Measurements from ENCODE around the gene TRABD2A. TPM values are rescaled to one million over a fixed set of nuclear protein-coding genes. Genes with fewer than 3 reads are reported as not detected.

TRABD2A gene
- total RNA-seq, 1 experiment from 2014 or later = 18.3 TPM

DNA sequence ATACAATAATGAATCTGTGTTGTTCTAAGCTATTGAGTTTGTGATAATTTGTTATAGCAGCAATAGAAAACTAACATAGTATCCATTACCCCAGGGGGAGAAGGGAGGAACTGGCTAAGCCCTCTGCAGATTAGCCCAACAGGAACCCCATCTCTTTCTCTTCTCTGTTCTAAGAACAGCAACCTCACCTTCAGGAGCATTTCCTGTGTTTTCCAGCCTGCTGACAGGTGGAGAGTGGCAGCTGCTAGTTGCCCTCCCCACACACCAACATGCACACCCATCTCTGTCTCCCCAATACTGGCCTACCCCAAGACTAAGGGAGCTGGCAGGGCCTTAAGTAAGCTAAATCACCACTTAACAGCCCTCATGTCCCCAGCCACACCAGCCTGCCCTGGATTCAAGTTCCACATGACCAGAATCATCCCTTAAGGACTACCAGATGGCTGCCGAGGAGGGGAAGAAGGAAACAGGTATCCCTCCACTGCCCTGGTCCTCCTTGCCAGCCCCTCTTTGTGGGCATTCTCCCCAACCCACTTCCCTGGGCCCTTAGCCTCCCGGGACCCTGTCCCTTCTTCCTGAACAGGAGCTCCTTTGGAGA lies 52.8 kb downstream of the TRABD2A start:
- Histone ChIP-seq H3K27ac (no peak overlapping the region), H3K9me3 (replicated peaks) (no peaks in the 10 kb centered on the region), H3K36me3 (no peaks in the 10 kb centered on the region), H3K27me3 (replicated peaks) (no peaks in the 10 kb centered on the region), H3K4me1 (replicated peaks) (peaks cover 21% of the 10 kb centered on the region), H3K4me3 (no peak overlapping the region)
- DNase-seq (ENCODE audit: low read depth in 1 of 2, low spot score in 2 of 2) = no peak

DNA sequence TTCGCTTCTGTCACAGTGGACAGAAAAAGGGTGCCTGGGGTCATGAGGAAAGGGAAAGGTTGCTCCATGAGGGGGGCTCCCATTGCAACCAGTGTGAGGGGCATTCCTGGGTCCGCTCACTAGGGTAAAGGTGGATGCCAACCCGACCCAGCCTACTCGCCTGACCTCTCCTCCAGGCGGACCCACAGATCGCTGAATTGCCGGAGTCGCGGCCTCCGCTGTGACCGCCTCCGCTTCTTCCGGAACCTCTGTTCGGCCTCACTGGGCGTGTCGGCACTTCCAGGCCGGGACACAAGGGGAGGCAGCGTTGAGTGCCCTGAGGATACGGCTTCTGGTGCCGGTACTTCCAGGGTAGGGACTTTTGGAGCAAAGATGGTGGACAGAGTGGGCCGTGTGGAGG lies 57.1 kb downstream of the TRABD2A start:
- Histone ChIP-seq H3K4me3 (no peak overlapping the region), H3K27ac (no peak overlapping the region), H3K4me1 (replicated peaks) (no peaks in the 10 kb centered on the region), H3K27me3 (replicated peaks) (no peaks in the 10 kb centered on the region), H3K9me3 (replicated peaks) (no peaks in the 10 kb centered on the region), H3K36me3 (no peaks in the 10 kb centered on the region)
- DNase-seq (ENCODE audit: low read depth in 1 of 2, low spot score in 2 of 2) = no peak

DNA sequence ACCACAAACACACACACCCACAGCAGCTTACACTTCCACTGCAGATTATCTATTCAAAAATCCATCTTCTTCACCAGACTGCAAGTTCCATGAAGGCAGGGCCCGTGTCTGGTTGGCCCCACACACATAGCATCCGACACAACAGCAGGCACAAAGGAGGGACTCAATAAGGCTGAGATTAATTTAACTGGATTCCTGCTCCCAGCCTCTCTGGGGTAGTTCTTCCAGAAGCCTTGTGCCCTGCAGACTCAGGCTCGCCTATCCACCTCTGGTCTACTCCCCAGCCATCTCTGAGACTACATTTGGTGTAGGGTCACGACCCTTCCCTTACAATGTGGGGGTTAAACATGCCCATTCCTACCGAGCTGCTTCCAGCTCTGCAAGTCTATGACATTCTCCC lies 57.7 kb downstream of the TRABD2A start:
- H3K4me3 ChIP-seq = no peak overlapping the region
- H3K4me1 ChIP-seq (replicated peaks) = no peaks in the 10 kb centered on the region
- no peak overlapping the region for H3K27ac ChIP-seq
- no peaks in the 10 kb centered on the region for H3K36me3 ChIP-seq
- H3K9me3 ChIP-seq (replicated peaks) = no peaks in the 10 kb centered on the region
- H3K27me3 ChIP-seq (replicated peaks) = no peaks in the 10 kb centered on the region
- DNase-seq (ENCODE audit: low read depth in 1 of 2, low spot score in 2 of 2) = no peak

DNA sequence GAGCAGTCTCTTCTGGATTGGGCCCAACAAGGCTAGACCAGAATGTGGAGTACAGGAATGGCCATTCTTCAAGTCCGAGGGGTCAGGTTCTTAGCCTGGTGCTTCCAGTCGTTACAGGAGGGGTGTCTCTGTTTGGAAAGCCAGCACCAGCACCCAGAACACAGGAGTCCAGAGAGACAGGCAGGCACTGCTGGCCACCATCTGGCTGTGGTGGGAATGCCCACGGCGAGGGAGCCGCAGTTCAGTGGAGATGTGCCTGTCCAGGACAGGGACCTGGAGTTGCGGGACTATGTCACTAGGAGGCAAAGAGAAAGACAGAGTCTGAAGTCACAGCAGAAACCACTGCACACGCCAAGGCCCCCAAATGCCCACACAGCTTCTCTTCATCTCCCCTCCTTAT lies 59.1 kb downstream of the TRABD2A start:
- Histone ChIP-seq H3K9me3 (replicated peaks) (no peaks in the 10 kb centered on the region), H3K27me3 (replicated peaks) (no peaks in the 10 kb centered on the region), H3K4me3 (no peak overlapping the region), H3K4me1 (replicated peaks) (no peaks in the 10 kb centered on the region), H3K36me3 (no peaks in the 10 kb centered on the region), H3K27ac (no peak overlapping the region)
- DNase-seq (ENCODE audit: low read depth in 1 of 2, low spot score in 2 of 2) = no peak

DNA sequence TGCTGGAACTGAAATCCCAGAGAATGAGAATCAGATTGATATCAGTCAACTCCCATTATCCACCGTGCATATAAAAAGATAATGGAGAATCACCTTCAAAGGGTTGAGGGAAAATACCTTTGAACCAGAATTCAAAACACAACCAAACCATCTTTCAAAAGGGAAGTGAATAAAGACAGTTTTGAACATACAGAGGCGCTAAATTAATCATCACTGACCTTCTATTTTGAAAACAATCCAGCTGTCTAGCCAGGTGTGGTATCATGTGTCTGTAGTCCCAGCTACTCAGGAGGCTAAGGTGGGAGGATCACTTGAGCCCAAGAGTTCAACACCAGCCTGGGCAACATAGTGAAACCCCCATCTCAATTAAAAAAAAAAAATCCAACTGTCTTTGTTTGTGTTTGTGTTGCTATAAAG lies 63.6 kb downstream of the TRABD2A start:
- Histone ChIP-seq H3K9me3 (replicated peaks) (no peaks in the 10 kb centered on the region), H3K27me3 (replicated peaks) (no peaks in the 10 kb centered on the region), H3K36me3 (no peaks in the 10 kb centered on the region), H3K27ac (no peak overlapping the region), H3K4me1 (replicated peaks) (peaks cover 13% of the 10 kb centered on the region), H3K4me3 (no peak overlapping the region)
- DNase-seq (ENCODE audit: low read depth in 1 of 2, low spot score in 2 of 2) = no peak

DNA sequence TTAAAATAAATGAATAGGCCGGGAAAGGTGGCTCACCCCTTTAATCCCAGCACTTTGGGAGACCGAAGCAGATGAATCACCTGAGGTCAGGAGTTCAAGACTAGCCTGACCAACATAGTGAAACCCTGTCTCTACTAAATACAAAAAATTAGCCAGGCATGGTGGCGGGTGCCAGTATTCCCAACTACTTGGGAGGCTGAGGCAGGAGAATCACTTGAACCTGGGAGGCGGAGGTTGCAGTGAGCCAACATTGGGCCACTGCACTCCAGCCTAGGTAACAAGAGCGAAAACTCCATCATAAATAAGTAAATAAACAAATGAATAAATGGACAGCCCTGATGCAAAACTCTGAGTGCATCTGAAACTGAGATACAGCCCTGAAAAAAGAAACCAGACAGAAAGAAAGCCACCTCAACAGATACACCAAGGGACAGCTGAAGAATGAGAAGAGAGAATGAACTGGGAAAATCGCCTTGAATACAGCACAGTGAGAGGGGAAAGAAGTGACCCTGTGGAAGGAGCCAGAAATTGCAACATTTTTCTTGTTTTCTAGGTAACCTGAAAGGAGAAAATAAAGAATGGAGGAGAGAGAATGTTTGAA lies 64.4 kb downstream of the TRABD2A start:
- DNase-seq (ENCODE audit: low read depth in 1 of 2, low spot score in 2 of 2) = no peak
- Histone ChIP-seq H3K27ac (no peak overlapping the region), H3K4me3 (no peak overlapping the region), H3K4me1 (replicated peaks) (peaks cover 13% of the 10 kb centered on the region), H3K9me3 (replicated peaks) (no peaks in the 10 kb centered on the region), H3K36me3 (no peaks in the 10 kb centered on the region), H3K27me3 (replicated peaks) (no peaks in the 10 kb centered on the region)

DNA sequence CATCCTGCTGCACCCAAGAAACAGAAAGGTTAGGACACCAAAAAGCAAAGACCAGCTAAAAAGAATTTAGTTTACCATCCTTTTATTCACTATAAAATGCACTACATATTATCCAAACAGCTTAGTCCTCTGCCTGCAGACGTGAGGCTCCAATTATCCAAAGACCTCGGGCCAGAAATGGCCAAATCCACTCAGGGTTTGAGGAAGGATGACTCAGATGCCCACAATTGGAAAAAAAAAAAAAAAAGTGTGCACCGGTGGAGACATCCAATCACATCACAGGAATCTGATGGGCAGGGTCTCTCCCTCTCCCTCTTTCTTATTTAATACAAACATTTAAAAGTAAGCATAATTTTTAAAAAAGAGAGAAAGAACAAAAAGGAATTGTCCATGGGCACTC lies 65.7 kb downstream of the TRABD2A start:
- Histone ChIP-seq H3K9me3 (replicated peaks) (no peaks in the 10 kb centered on the region), H3K4me1 (replicated peaks) (peaks cover 13% of the 10 kb centered on the region), H3K27me3 (replicated peaks) (no peaks in the 10 kb centered on the region), H3K27ac (no peak overlapping the region), H3K4me3 (no peak overlapping the region), H3K36me3 (no peaks in the 10 kb centered on the region)
- peak in 1 of 2 experiments; percentile 49 for DNase-seq (ENCODE audit: low read depth in 1 of 2, low spot score in 2 of 2)

DNA sequence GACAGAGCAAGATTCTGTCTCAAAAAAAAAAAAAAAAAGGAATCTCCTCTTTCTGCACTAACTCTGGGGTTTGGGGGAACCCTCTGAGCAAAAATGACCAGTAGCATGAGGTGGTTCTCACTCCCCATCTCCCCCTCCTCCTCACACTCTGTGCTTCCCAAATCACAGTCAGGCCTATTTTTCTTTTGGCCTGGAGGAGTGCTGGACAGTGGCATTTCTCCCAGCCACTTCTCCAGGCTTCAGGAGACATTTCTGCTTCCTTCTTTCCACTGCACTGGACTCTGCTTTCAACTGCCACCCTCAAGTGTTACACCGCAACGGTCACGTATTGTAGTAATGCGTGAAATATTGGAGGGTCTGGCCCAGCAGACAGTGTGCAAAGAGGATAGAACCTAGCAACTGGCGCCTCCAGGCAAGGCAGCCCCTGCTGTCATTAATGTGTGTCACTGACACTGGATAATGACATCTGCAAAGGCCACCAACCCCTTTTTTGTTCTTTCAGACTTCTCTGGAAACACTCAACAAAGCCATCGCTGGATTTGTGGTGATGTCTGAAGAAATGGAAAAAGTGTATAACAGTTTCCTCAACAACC lies 68.9 kb downstream of the TRABD2A start:
- H3K27me3 ChIP-seq (replicated peaks) = no peaks in the 10 kb centered on the region
- no peak overlapping the region for H3K27ac ChIP-seq
- DNase-seq (ENCODE audit: low read depth in 1 of 2, low spot score in 2 of 2) = no peak
- H3K4me3 ChIP-seq = no peak overlapping the region
- H3K36me3 ChIP-seq = no peaks in the 10 kb centered on the region
- H3K4me1 ChIP-seq (replicated peaks) = peaks cover 33% of the 10 kb centered on the region
- no peaks in the 10 kb centered on the region for H3K9me3 ChIP-seq (replicated peaks)

DNA sequence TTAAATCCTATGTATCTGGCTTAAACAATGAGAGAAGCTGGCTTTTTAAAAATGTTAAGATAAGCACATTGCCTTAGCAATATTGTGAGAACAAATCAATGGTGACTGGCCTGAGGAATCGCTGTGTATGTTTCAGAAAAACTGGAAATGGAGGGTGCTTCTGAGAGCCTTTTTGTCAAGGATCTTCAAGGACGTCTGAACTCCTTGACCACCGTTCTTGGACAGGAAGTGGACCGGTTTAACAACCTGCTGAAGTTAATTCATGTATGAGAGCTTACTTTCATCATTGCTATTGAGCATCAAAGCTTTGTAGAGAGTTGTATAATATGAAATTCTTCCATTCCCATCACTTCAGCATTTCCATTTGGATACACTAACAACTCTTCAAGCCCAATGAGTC lies 72.6 kb downstream of the TRABD2A start:
- Histone ChIP-seq H3K27ac (peak overlapping the region; percentile 91), H3K4me3 (no peak overlapping the region), H3K36me3 (no peaks in the 10 kb centered on the region), H3K4me1 (replicated peaks) (peaks cover 43% of the 10 kb centered on the region), H3K9me3 (replicated peaks) (no peaks in the 10 kb centered on the region), H3K27me3 (replicated peaks) (no peaks in the 10 kb centered on the region)
- DNase-seq (ENCODE audit: low read depth in 1 of 2, low spot score in 2 of 2) = no peak

DNA sequence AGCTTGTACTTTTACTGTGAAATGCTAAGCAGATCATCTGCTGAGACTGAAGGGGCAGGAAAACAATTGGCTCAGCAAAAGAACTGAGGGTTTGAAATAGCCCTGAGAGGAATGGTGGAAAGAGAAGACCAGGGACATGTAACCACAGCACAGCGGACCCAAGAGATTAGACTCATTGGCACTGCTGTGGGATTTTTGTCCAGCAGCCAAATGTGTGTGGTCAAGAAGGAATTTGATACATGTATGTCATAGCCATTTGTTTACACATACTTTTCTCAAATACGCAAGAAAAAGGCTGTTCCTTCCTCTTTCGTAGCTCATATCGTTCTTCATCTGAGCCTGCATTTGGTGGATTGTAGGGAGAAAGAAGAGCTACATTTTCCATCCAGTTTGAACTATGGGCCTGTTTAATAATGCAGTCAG lies 73.8 kb downstream of the TRABD2A start:
- peaks cover 43% of the 10 kb centered on the region for H3K4me1 ChIP-seq (replicated peaks)
- no peak overlapping the region for H3K4me3 ChIP-seq
- peak; percentile 96 to 97 for DNase-seq (ENCODE audit: low read depth in 1 of 2, low spot score in 2 of 2)
- H3K36me3 ChIP-seq = no peaks in the 10 kb centered on the region
- peak overlapping the region; percentile 91 for H3K27ac ChIP-seq
- H3K27me3 ChIP-seq (replicated peaks) = no peaks in the 10 kb centered on the region
- no peaks in the 10 kb centered on the region for H3K9me3 ChIP-seq (replicated peaks)

DNA sequence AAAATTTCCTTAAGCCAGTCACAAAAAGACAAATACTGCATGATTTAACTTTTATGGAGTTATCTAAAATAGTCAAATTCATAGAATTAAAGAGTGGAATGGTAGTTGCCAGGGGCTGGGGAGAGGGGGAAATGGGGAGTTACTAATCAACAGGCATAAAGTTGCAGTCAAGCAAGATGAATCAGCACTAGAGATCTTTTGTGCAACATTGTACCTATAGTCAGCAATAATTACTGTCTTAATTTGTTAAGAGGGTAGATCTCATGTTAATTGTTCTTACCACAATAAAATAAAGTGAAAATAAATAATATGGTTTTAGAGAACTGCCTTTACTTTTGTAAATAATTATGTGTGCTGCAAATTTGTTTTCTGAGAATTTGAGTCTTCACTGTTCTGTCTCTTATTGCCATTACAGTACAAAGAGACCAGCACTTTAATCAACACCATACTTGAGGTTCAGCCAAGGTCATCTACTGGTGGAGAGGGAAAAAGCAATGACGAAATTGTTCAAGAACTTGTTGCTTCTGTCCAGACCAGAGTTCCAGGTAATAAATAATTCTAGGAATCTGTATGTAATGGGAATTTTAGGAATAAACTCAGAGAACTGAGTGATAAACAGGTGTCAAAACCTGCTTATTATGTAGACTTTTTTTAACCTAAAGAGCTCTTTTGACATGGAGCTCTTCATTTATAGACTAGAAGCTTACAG lies 75.5 kb downstream of the TRABD2A start:
- H3K4me3 ChIP-seq = no peak overlapping the region
- DNase-seq (ENCODE audit: low read depth in 1 of 2, low spot score in 2 of 2) = peak in 1 of 2 experiments; percentile 19
- no peaks in the 10 kb centered on the region for H3K36me3 ChIP-seq
- H3K4me1 ChIP-seq (replicated peaks) = peaks cover 46% of the 10 kb centered on the region
- H3K27me3 ChIP-seq (replicated peaks) = no peaks in the 10 kb centered on the region
- no peaks in the 10 kb centered on the region for H3K9me3 ChIP-seq (replicated peaks)
- peak overlapping the region; percentile 91 for H3K27ac ChIP-seq

DNA sequence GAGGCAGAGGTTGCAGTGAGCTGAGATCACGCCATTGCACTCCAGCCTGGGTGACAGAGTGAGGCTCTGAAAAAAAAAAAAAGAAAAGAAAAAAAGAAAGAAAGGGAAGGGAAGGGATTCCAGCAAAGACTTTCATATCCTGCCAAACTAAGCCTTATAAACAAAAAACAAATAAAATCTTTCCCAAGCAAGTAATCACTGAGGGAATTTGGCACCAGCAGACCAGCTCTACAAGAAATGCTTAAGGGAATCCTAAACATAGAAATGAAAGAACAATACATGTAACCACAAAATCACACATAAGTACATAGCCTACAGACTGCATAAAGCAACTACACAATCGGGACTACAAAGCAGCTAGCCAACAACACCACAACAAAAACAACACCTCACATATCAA lies 79.1 kb downstream of the TRABD2A start:
- Histone ChIP-seq H3K36me3 (no peaks in the 10 kb centered on the region), H3K27me3 (replicated peaks) (no peaks in the 10 kb centered on the region), H3K4me3 (no peak overlapping the region), H3K27ac (no peak overlapping the region), H3K4me1 (replicated peaks) (peaks cover 25% of the 10 kb centered on the region), H3K9me3 (replicated peaks) (no peaks in the 10 kb centered on the region)
- DNase-seq (ENCODE audit: low read depth in 1 of 2, low spot score in 2 of 2) = peak in 1 of 2 experiments; percentile 64

DNA sequence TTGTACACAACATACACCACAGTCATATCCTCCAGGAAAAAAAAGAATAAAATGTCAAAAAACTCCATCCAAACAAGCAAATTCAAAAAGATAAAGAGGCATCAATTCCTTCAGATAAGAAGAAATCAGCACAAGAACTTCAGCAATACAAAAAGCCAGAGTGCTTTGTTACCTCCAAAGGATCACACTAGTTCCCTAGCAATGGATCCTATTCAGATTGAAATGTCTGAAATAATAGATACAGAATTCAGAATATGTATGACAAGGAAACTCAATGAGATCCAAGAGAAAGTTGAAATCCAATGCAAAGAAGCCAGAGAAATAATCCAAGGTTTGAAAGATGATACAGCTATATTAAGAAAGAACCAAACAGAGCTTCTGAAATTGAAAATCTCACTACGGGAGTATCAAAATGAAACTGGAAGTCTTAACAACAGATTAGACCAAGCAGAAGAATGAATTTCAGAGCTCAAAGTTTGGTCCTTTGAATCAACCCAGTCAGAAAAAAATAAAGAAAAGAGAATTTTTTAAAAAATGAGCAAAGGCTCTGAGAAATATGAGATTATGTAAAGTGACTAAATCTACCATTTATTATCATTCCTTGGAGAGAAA lies 80.6 kb downstream of the TRABD2A start:
- Histone ChIP-seq H3K4me3 (no peak overlapping the region), H3K9me3 (replicated peaks) (no peaks in the 10 kb centered on the region), H3K27me3 (replicated peaks) (no peaks in the 10 kb centered on the region), H3K4me1 (replicated peaks) (peaks cover 10% of the 10 kb centered on the region), H3K36me3 (no peaks in the 10 kb centered on the region), H3K27ac (no peak overlapping the region)
- no peak for DNase-seq (ENCODE audit: low read depth in 1 of 2, low spot score in 2 of 2)

DNA sequence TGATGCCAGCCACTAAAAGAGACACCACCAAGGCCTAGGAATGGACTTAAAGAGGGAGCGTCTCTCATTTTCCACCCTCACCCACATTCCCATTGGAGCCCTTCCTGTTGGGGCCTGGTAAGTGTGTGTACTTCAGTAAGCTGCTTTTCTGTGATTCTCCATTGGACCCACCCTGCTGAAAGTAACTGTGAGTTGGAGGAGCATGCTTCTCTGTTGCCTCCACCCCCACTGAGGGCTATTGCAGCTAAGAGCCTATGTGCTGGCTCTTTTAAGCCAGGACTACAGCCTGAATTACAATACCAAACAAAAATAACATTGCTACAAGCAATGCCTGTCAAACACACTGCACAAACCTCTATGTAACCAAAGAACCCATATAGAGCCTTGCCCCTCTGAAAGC lies 81.1 kb downstream of the TRABD2A start:
- Histone ChIP-seq H3K4me1 (replicated peaks) (peaks cover 5% of the 10 kb centered on the region), H3K36me3 (no peaks in the 10 kb centered on the region), H3K27ac (no peak overlapping the region), H3K27me3 (replicated peaks) (no peaks in the 10 kb centered on the region), H3K4me3 (no peak overlapping the region), H3K9me3 (replicated peaks) (no peaks in the 10 kb centered on the region)
- DNase-seq (ENCODE audit: low read depth in 1 of 2, low spot score in 2 of 2) = no peak
